Measurements from ENCODE around the gene FBXL7.

FBXL7 gene

GRCh38 chr5:15834596-15835245, 334.7 kb downstream of the FBXL7 start:
- Histone ChIP-seq H4K20me1 (ENCODE audit: control insufficient read depth, insufficient read depth, low read depth, low read length) (no peaks in the 10 kb centered on the region), H3K4me3 (ENCODE audit: low read length) (no peak overlapping the region), H3K27ac (ENCODE audit: low read depth, low read length) (no peak overlapping the region), H3K79me2 (ENCODE audit: control insufficient read depth, low read length) (no peaks in the 10 kb centered on the region), H3K4me2 (ENCODE audit: low read length) (no peak overlapping the region), H3F3A (ENCODE audit: control insufficient read depth, insufficient read depth) (no peaks in the 10 kb centered on the region), H3K9me3 (ENCODE audit: control insufficient read depth, insufficient read depth, low read length) (no peaks in the 10 kb centered on the region), H3K36me3 (ENCODE audit: control insufficient read depth, low read length) (no peaks in the 10 kb centered on the region), H3K9me2 (replicated peaks; ENCODE audit: control insufficient read depth, low read length) (no peaks in the 10 kb centered on the region), H3K4me1 (ENCODE audit: control insufficient read depth, low read length) (no peaks in the 10 kb centered on the region), H3K27me3 (ENCODE audit: control insufficient read depth, low read length) (no peaks in the 10 kb centered on the region)
- TF ChIP-seq, protein P1, sequence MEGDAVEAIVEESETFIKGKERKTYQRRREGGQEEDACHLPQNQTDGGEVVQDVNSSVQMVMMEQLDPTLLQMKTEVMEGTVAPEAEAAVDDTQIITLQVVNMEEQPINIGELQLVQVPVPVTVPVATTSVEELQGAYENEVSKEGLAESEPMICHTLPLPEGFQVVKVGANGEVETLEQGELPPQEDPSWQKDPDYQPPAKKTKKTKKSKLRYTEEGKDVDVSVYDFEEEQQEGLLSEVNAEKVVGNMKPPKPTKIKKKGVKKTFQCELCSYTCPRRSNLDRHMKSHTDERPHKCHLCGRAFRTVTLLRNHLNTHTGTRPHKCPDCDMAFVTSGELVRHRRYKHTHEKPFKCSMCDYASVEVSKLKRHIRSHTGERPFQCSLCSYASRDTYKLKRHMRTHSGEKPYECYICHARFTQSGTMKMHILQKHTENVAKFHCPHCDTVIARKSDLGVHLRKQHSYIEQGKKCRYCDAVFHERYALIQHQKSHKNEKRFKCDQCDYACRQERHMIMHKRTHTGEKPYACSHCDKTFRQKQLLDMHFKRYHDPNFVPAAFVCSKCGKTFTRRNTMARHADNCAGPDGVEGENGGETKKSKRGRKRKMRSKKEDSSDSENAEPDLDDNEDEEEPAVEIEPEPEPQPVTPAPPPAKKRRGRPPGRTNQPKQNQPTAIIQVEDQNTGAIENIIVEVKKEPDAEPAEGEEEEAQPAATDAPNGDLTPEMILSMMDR (IDR thresholded peaks at IDR 0.05; ENCODE audit: low read depth, low read length, poor library complexity, severe bottlenecking): no peak
- no peak for TF ChIP-seq EZH2phosphoT487 (IDR thresholded peaks at IDR 0.05; ENCODE audit: borderline replicate concordance, low read length)

GRCh38 chr5:15835514-15835913, 335.5 kb downstream of the FBXL7 start:
- no peaks in the 10 kb centered on the region for H3K27me3 ChIP-seq (ENCODE audit: control insufficient read depth, low read length)
- no peak overlapping the region for H3K4me2 ChIP-seq (ENCODE audit: low read length)
- no peaks in the 10 kb centered on the region for H3K9me2 ChIP-seq (replicated peaks; ENCODE audit: control insufficient read depth, low read length)
- H4K20me1 ChIP-seq (ENCODE audit: control insufficient read depth, insufficient read depth, low read depth, low read length): no peaks in the 10 kb centered on the region
- H3K79me2 ChIP-seq (ENCODE audit: control insufficient read depth, low read length): no peaks in the 10 kb centered on the region
- no peaks in the 10 kb centered on the region for H3K36me3 ChIP-seq (ENCODE audit: control insufficient read depth, low read length)
- TF ChIP-seq, protein P1 (IDR thresholded peaks at IDR 0.05; ENCODE audit: low read depth, low read length, poor library complexity, severe bottlenecking): no peak
- TF ChIP-seq EZH2phosphoT487 (IDR thresholded peaks at IDR 0.05; ENCODE audit: borderline replicate concordance, low read length): no peak
- no peaks in the 10 kb centered on the region for H3K9me3 ChIP-seq (ENCODE audit: control insufficient read depth, insufficient read depth, low read length)
- H3K4me1 ChIP-seq (ENCODE audit: control insufficient read depth, low read length): no peaks in the 10 kb centered on the region
- no peak overlapping the region for H3K4me3 ChIP-seq (ENCODE audit: low read length)
- H3K27ac ChIP-seq (ENCODE audit: low read depth, low read length): no peak overlapping the region
- no peaks in the 10 kb centered on the region for H3F3A ChIP-seq (ENCODE audit: control insufficient read depth, insufficient read depth)

- Histone ChIP-seq H3K4me2 (ENCODE audit: low read length) (no peak overlapping the region), H3K79me2 (ENCODE audit: control insufficient read depth, low read length) (no peaks in the 10 kb centered on the region), H4K20me1 (ENCODE audit: control insufficient read depth, insufficient read depth, low read depth, low read length) (no peaks in the 10 kb centered on the region), H3K27ac (ENCODE audit: low read depth, low read length) (no peak overlapping the region), H3F3A (ENCODE audit: control insufficient read depth, insufficient read depth) (no peaks in the 10 kb centered on the region), H3K9me2 (replicated peaks; ENCODE audit: control insufficient read depth, low read length) (no peaks in the 10 kb centered on the region), H3K4me3 (ENCODE audit: low read length) (no peak overlapping the region), H3K36me3 (ENCODE audit: control insufficient read depth, low read length) (no peaks in the 10 kb centered on the region), H3K4me1 (ENCODE audit: control insufficient read depth, low read length) (no peaks in the 10 kb centered on the region), H3K27me3 (ENCODE audit: control insufficient read depth, low read length) (no peaks in the 10 kb centered on the region), H3K9me3 (ENCODE audit: control insufficient read depth, insufficient read depth, low read length) (peaks cover 7% of the 10 kb centered on the region; the same call in 1 of the 2 replicates)
- no peak for TF ChIP-seq EZH2phosphoT487 (IDR thresholded peaks at IDR 0.05; ENCODE audit: borderline replicate concordance, low read length)
- TF ChIP-seq, protein P1 (IDR thresholded peaks at IDR 0.05; ENCODE audit: low read depth, low read length, poor library complexity, severe bottlenecking): no peak
Observed at GRCh38 chr5:15837551-15838289, 337.7 kb downstream of the FBXL7 start.
